HepG2 (cell line): ENCODE data around the gene THRAP3. TPM values are rescaled to one million over a fixed set of nuclear protein-coding genes. Genes with fewer than 3 reads are reported as not detected.

Experiments
- ATAC-seq: fragments of 200-7000 bp; cut with Tn5 transposase; 3 replicates; pipeline ENCODE4 v1.9.1; 2020; ENCODE audit warnings: mild to moderate bottlenecking, moderate library complexity
- BruUV-seq: library from RNA; stranded (reverse); fragments of 400-500 nt; replicated peaks from 2 replicates; lab custom pipeline; 2021; lab: Mats Ljungman, UMichigan
- CTCF ChIA-PET: fragments of 300-600 bp; formaldehyde crosslinking; extraction: SDS; loops from one replicate; lab custom pipeline; 2021; ENCODE audit warnings: low total read pairs, inconsistent platforms, low intra/inter-chr PET ratio; lab: Yijun Ruan, JAX
- POLR2A ChIA-PET: fragments of 350-600 bp; sonication (Branson Sonifier 250); formaldehyde crosslinking; loops from one replicate; lab custom pipeline; 2020; ENCODE audit warnings: antibody characterized with exemption, inconsistent platforms; lab: Yijun Ruan, JAX
- DNase-seq: peaks from one replicate; pipeline ENCODE4 v3.0.0-alpha.2; 2015; ENCODE audit warnings: low spot score
- FAIRE-seq: peaks from 3 replicates; lab custom pipeline; 2011; peaks lifted over from hg19 to GRCh38; lab: Jason Lieb, UNC
- H2AFZ ChIP-seq: one replicate; pipeline ENCODE4 v1.6.1; 2011; ENCODE audit warnings: low read length, inconsistent platforms
- H3K27ac ChIP-seq: fragments of 300-600 bp; 3 replicates; pipeline ENCODE4 v1.8.0; 2011; ENCODE audit warnings: mixed run types, mild to moderate bottlenecking, mixed read lengths, low read length, inconsistent platforms; ENCODE audit not compliant: insufficient read depth; ENCODE audit errors: extremely low read length
- H3K27me3 ChIP-seq, 2 experiments: fragments of 200-600 bp in 1 of 2; 2 replicates in 1 of 2; 3 replicates in 1 of 2; pipeline versions ENCODE4 v1.6.0 to v1.8.0; 2011; ENCODE audit warnings: low read length in 2 of 2, mild to moderate bottlenecking in 2 of 2, moderate library complexity in 2 of 2, inconsistent platforms in 1 of 2; ENCODE audit not compliant: insufficient read depth in 2 of 2, control insufficient read depth in 1 of 2
- H3K36me3 ChIP-seq, 2 experiments: fragments of 200-600 bp in 1 of 2; replicated peaks in 1 of 2; 2 replicates in 1 of 2; 3 replicates in 1 of 2; pipeline versions ENCODE4 v1.5.1 to v1.8.0; 2011; ENCODE audit warnings: low read length in 2 of 2, inconsistent platforms in 1 of 2; ENCODE audit not compliant: insufficient read depth in 2 of 2, control insufficient read depth in 1 of 2
- H3K4me1 ChIP-seq: 2 replicates; pipeline ENCODE4 v1.5.1; 2012; ENCODE audit warnings: low read length, inconsistent platforms; ENCODE audit not compliant: insufficient read depth
- H3K4me2 ChIP-seq: 2 replicates; pipeline ENCODE4 v1.6.0; 2011; ENCODE audit warnings: low read depth, low read length, inconsistent platforms
- H3K4me3 ChIP-seq, 3 experiments: fragments of 200-600 bp in 1 of 3; sonication (generic), shearing (Covaris generic) in 1 of 3; replicated peaks in 1 of 3; 2 replicates each; pipeline ENCODE4 v1.5.1; 2011 to 2016; ENCODE audit warnings: low read length in 3 of 3, inconsistent platforms in 2 of 3, low read depth in 2 of 3, mild to moderate bottlenecking in 2 of 3, control low read depth in 1 of 3, mixed read lengths in 1 of 3; ENCODE audit not compliant: insufficient read depth in 1 of 3
- H3K79me2 ChIP-seq: one replicate; pipeline ENCODE4 v1.6.1; 2011; ENCODE audit warnings: low read length, inconsistent platforms; ENCODE audit not compliant: insufficient read depth
- H3K9ac ChIP-seq: 2 replicates; pipeline ENCODE4 v1.6.0; 2011; ENCODE audit warnings: mild to moderate bottlenecking, low read depth, low read length, inconsistent platforms; ENCODE audit not compliant: insufficient read depth
- H3K9me3 ChIP-seq: 2 replicates; pipeline ENCODE4 v1.5.1; 2012; ENCODE audit warnings: mild to moderate bottlenecking, low read length
- H4K20me1 ChIP-seq: 2 replicates; pipeline ENCODE4 v1.6.0; 2011; ENCODE audit warnings: inconsistent platforms, mild to moderate bottlenecking, low read length, moderate library complexity; ENCODE audit not compliant: insufficient read depth
- HNF1B ChIP-seq: sonication (generic); formaldehyde crosslinking; IDR thresholded peaks from 2 replicates; pipeline ENCODE4 v1.5.1; 2020; ENCODE audit warnings: mild to moderate bottlenecking, moderate library complexity, missing genetic modification reagents
- KDM3A ChIP-seq: IDR thresholded peaks from 2 replicates; pipeline ENCODE4 v1.6.1; 2018; ENCODE audit warnings: low read depth, missing compliant biosample characterization
- MAZ ChIP-seq, 2 experiments: sonication (generic) in 1 of 2; formaldehyde crosslinking in 1 of 2; IDR thresholded peaks; 2 replicates each; pipeline versions ENCODE4 v1.5.0 to v1.6.1; 2012 to 2020; ENCODE audit warnings: low read depth in 2 of 2, mild to moderate bottlenecking in 2 of 2, borderline replicate concordance in 1 of 2, improper control_type of control experiment in 1 of 2, low read length in 1 of 2, missing genetic modification reagents in 1 of 2, moderate library complexity in 1 of 2
- PATZ1 ChIP-seq: sonication (generic); formaldehyde crosslinking; IDR thresholded peaks from 2 replicates; pipeline ENCODE4 v1.4.0; 2020; ENCODE audit warnings: missing genetic modification reagents
- RAD21 ChIP-seq: fragments of 450-650 bp; formaldehyde crosslinking; IDR thresholded peaks from 2 replicates; pipeline ENCODE4 v1.5.0; 2020; ENCODE audit warnings: mild to moderate bottlenecking
- SMC3 ChIP-seq: IDR thresholded peaks from 2 replicates; pipeline ENCODE4 v1.6.1; 2011; ENCODE audit warnings: low read length, improper control_type of control experiment
- STAG1 ChIP-seq: sonication (generic); formaldehyde crosslinking; IDR thresholded peaks from 2 replicates; pipeline ENCODE4 v1.4.0; 2020; ENCODE audit warnings: missing genetic modification reagents
- TBX2 ChIP-seq: sonication (generic); formaldehyde crosslinking; IDR thresholded peaks from 2 replicates; pipeline ENCODE4 v1.5.0; 2020; ENCODE audit warnings: missing genetic modification reagents, mild to moderate bottlenecking, borderline replicate concordance
- XRCC5 ChIP-seq: fragments of 200-400 bp; formaldehyde crosslinking; optimal IDR thresholded peaks from 2 replicates; pipeline ENCODE3; 2017; ENCODE audit warnings: mild to moderate bottlenecking, low read length
- ZFX ChIP-seq: sonication (generic); formaldehyde crosslinking; IDR thresholded peaks from 2 replicates; pipeline ENCODE4 v1.4.0; 2020; ENCODE audit warnings: mild to moderate bottlenecking, low read depth, missing genetic modification reagents, moderate library complexity
- ZNF207 ChIP-seq: fragments of 450-650 bp; IDR thresholded peaks from 2 replicates; pipeline ENCODE4 v1.6.1; 2016; ENCODE audit warnings: antibody characterized with exemption, borderline replicate concordance
- ZNF687 ChIP-seq: sonication (generic); formaldehyde crosslinking; IDR thresholded peaks from 2 replicates; pipeline ENCODE4 v1.5.1; 2020; ENCODE audit warnings: mild to moderate bottlenecking, missing genetic modification reagents, moderate library complexity
- ZNF691 ChIP-seq: sonication (generic); formaldehyde crosslinking; IDR thresholded peaks from 2 replicates; pipeline ENCODE4 v1.4.0; 2020; ENCODE audit warnings: missing genetic modification reagents, low read depth, mild to moderate bottlenecking, borderline replicate concordance
- WGBS: methylation state at CpG from one replicate; pipeline ENCODE4 v1.1.6; 2017; ENCODE audit warnings: low lambda C conversion rate; 5-methylcytosine and 5-hydroxymethylcytosine counted together
- in situ Hi-C: cut with HindIII; loops from 2 replicates; pipeline ENCODE4 v1.10.0; 2017; ENCODE audit warnings: low pct_unique_long_range_greater_than_20kb; ENCODE audit not compliant: extremely low pct_ligation_motif_present
- intact Hi-C: fragments of 100-400 bp; cut with micrococcal nuclease; formaldehyde crosslinking; loops from one replicate; pipeline ENCODE4 v1.10.0; 2022; ENCODE audit not compliant: unreplicated experiment
- polyA plus RNA-seq, 8 experiments: library from polyadenylated mRNA; depleted of rRNA in 3 of 8; stranded (reverse) in 7 of 8; unstranded in 1 of 8; fragments of >200 nt; fragmentation: Illumina TruSeq in 4 of 8; extraction: Trizol in 4 of 8; gene quantifications; 2 replicates each; pipeline versions ENCODE4 v1.2.1 to v1.2.3, GENCODE V29; 2011 to 2016; ENCODE audit warnings: low read depth in 4 of 8, missing spikeins in 1 of 8, mixed read lengths in 1 of 8; ENCODE audit not compliant: insufficient read depth in 1 of 8
- total RNA-seq, 5 experiments: library from RNA; depleted of rRNA; stranded (reverse); fragments of >200 nt; fragmentation: Illumina TruSeq; extraction: Trizol; gene quantifications; 2 replicates each; pipeline ENCODE4 v1.2.3, GENCODE V29; 2016; ENCODE audit warnings: low read depth in 1 of 5

The THRAP3 gene
- total and polyA plus RNA-seq, 2 of the 13 experiments (the other 11 are each of a cell fraction or from before 2014, with no cell fraction given): 45.0 to 92.6 TPM

- no peaks in the 10 kb centered on the region for H4K20me1 ChIP-seq
- no peaks in the 10 kb centered on the region for H3K79me2 ChIP-seq
- FAIRE-seq (no peak), ATAC-seq (peak; percentile 79), DNase-seq (no peak)
- H3K4me2 ChIP-seq: no peak overlapping the region
- no peaks in the 10 kb centered on the region for H3K9me3 ChIP-seq
- no peak overlapping the region for H3K9ac ChIP-seq
- peaks cover 16% of the 10 kb centered on the region for H3K4me1 ChIP-seq
- no TSS peak for BruUV-seq
- H3K4me3 ChIP-seq: no peak overlapping the region
- ChIA-PET POLR2A (interaction anchor here (1.3 to 1.5 kb wide), 2 partner anchors 58 to 193 kb away, joined by 5 read pairs; partner anchors contain the start of gene TRAPPC3), CTCF (interaction anchor here (1.0 to 3.1 kb wide), 2 partner anchors 78 to 193 kb away, joined by 3 to 24 read pairs; no protein-coding TSS in a partner anchor)
- in situ Hi-C loops (loop anchor here (5.0 kb wide), 1 partner anchor 80 kb away; no protein-coding TSS in a partner anchor), intact Hi-C loops (loop anchor here (2.0 kb wide), 1 partner anchor 78 kb away; no protein-coding TSS in a partner anchor)
- peaks cover 26 to 54% of the 10 kb centered on the region in 2 experiments; a peak in 4 of 5 replicates for H3K36me3 ChIP-seq
- H3K27me3 ChIP-seq: no peaks in the 10 kb centered on the region
- H3K27ac ChIP-seq: no peak overlapping the region
- H2AFZ ChIP-seq: no peak overlapping the region
- WGBS: 68% methylated on average over 4 of the region's 10 CpGs
- TF ChIP-seq RAD21 (CRISPR knock-in tag) (peak; percentile 81), STAG1 (CRISPR knock-in tag) (peak; percentile 83), KDM3A (CRISPR knock-in tag) (0 out of 2 replicates have a peak, but pooled peaks have one; percentile 29), ZFX (CRISPR knock-in tag) (peak; percentile 46; the same call in 1 of the 2 replicates), ZNF691 (CRISPR knock-in tag) (no peak), MAZ (IDR thresholded peaks at IDR 0.05; ENCODE audit: borderline replicate concordance, low read depth, low read length) (0 out of 2 replicates have a peak, but pooled peaks have one; percentile 18), MAZ (CRISPR knock-in tag; IDR thresholded peaks at IDR 0.05; ENCODE audit: low read depth) (no peak), HNF1B (CRISPR knock-in tag) (peak; percentile 43; the same call in 1 of the 2 replicates), SMC3 (peak; percentile 50), ZNF207 (no peak), PATZ1 (CRISPR knock-in tag) (peak; percentile 54), XRCC5 (peak; percentile 45), ZNF687 (peak; percentile 45; the same call in 1 of the 2 replicates), TBX2 (CRISPR knock-in tag) (peak; percentile 30; the same call in 1 of the 2 replicates)
Observed at GRCh38 chr1:36342426-36343185, 118.4 kb downstream of the THRAP3 start.
